ENCODE data around the gene SGSM1. TPM values are rescaled to one million over a fixed set of nuclear protein-coding genes. Genes with fewer than 3 reads are reported as not detected.

SGSM1 gene
- total and polyA plus RNA-seq, 9 of the 15 experiments (the other 6 are each of a cell fraction or from before 2014, with no cell fraction given) = not detected

DNA sequence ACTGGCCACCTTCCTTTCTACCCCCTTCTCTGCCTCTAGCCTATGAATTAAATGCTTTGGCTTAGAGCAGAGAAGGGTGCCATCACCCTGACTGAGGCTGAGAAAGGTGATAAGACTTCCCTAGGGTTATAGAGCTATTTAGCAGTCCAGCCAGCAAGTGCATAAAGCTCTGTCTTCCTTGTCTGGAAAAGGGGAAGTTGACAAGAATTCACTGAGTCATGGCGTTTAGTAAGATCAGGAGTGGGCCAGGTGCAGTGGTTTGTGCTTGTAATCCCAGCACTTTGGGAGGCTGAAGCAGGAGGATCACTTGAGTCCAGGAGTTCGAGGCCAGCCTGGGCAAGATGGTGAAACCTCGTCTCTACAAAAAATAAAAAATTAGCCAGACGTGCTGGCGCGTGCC, 77.4 kb downstream of the SGSM1 start (continued):
- TF ChIP-seq, protein P1, sequence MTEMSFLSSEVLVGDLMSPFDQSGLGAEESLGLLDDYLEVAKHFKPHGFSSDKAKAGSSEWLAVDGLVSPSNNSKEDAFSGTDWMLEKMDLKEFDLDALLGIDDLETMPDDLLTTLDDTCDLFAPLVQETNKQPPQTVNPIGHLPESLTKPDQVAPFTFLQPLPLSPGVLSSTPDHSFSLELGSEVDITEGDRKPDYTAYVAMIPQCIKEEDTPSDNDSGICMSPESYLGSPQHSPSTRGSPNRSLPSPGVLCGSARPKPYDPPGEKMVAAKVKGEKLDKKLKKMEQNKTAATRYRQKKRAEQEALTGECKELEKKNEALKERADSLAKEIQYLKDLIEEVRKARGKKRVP (CRISPR knock-in tag; IDR thresholded peaks at IDR 0.05) = no peak
- TF ChIP-seq PPARD (CRISPR knock-in tag; IDR thresholded peaks at IDR 0.05) = no peak
- TF ChIP-seq CBX8 (IDR thresholded peaks at IDR 0.05; ENCODE audit: borderline replicate concordance, extremely low read depth, low read depth, low read length, poor library complexity, severe bottlenecking) = no peak
- no peak for TF ChIP-seq LCOR (CRISPR knock-in tag; IDR thresholded peaks at IDR 0.05)
- TF ChIP-seq, protein P2, sequence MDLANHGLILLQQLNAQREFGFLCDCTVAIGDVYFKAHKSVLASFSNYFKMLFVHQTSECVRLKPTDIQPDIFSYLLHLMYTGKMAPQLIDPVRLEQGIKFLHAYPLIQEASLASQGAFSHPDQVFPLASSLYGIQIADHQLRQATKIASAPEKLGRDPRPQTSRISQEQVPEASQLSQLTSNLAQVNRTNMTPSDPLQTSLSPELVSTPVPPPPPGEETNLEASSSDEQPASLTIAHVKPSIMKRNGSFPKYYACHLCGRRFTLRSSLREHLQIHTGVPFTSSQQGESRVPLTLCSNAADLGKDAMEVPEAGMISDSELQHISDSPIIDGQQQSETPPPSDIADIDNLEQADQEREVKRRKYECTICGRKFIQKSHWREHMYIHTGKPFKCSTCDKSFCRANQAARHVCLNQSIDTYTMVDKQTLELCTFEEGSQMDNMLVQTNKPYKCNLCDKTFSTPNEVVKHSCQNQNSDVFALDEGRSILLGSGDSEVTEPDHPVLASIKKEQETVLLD (IDR thresholded peaks at IDR 0.05) = no peak
- TF ChIP-seq MYNN (IDR thresholded peaks at IDR 0.05) = no peak
- no peak for TF ChIP-seq MYNN (CRISPR knock-in tag; IDR thresholded peaks at IDR 0.05)
- TF ChIP-seq, protein P3, sequence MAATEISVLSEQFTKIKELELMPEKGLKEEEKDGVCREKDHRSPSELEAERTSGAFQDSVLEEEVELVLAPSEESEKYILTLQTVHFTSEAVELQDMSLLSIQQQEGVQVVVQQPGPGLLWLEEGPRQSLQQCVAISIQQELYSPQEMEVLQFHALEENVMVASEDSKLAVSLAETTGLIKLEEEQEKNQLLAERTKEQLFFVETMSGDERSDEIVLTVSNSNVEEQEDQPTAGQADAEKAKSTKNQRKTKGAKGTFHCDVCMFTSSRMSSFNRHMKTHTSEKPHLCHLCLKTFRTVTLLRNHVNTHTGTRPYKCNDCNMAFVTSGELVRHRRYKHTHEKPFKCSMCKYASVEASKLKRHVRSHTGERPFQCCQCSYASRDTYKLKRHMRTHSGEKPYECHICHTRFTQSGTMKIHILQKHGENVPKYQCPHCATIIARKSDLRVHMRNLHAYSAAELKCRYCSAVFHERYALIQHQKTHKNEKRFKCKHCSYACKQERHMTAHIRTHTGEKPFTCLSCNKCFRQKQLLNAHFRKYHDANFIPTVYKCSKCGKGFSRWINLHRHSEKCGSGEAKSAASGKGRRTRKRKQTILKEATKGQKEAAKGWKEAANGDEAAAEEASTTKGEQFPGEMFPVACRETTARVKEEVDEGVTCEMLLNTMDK (IDR thresholded peaks at IDR 0.05; ENCODE audit: borderline replicate concordance, insufficient read depth, low read depth, low read length, poor library complexity, severe bottlenecking) = no peak
- no peak for TF ChIP-seq NR3C1 (CRISPR knock-in tag; IDR thresholded peaks at IDR 0.05)
- TF ChIP-seq, protein P4, sequence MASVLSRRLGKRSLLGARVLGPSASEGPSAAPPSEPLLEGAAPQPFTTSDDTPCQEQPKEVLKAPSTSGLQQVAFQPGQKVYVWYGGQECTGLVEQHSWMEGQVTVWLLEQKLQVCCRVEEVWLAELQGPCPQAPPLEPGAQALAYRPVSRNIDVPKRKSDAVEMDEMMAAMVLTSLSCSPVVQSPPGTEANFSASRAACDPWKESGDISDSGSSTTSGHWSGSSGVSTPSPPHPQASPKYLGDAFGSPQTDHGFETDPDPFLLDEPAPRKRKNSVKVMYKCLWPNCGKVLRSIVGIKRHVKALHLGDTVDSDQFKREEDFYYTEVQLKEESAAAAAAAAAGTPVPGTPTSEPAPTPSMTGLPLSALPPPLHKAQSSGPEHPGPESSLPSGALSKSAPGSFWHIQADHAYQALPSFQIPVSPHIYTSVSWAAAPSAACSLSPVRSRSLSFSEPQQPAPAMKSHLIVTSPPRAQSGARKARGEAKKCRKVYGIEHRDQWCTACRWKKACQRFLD (CRISPR knock-in tag; IDR thresholded peaks at IDR 0.05) = no peak
- no peak for TF ChIP-seq TEAD2 (tag; IDR thresholded peaks at IDR 0.05)
- TF ChIP-seq HDAC8 (tag; IDR thresholded peaks at IDR 0.05) = no peak
- TF ChIP-seq EGR1 (conservative IDR thresholded peaks at IDR 0.05) = no peak
- TF ChIP-seq, protein P5, sequence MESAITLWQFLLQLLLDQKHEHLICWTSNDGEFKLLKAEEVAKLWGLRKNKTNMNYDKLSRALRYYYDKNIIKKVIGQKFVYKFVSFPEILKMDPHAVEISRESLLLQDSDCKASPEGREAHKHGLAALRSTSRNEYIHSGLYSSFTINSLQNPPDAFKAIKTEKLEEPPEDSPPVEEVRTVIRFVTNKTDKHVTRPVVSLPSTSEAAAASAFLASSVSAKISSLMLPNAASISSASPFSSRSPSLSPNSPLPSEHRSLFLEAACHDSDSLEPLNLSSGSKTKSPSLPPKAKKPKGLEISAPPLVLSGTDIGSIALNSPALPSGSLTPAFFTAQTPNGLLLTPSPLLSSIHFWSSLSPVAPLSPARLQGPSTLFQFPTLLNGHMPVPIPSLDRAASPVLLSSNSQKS (CRISPR knock-in tag; IDR thresholded peaks at IDR 0.05) = no peak
- TF ChIP-seq NFE2 (IDR thresholded peaks at IDR 0.05; ENCODE audit: low read depth) = peak; percentile 83
- TF ChIP-seq ZC3H4 (CRISPR knock-in tag; IDR thresholded peaks at IDR 0.05; ENCODE audit: borderline replicate concordance) = no peak
